ENCODE results near the gene BTBD16. TPM values are rescaled to one million over a fixed set of nuclear protein-coding genes. Genes with fewer than 3 reads are reported as not detected.

BTBD16 gene
- total RNA-seq, 2 experiments from 2014 or later: not detected

DNA sequence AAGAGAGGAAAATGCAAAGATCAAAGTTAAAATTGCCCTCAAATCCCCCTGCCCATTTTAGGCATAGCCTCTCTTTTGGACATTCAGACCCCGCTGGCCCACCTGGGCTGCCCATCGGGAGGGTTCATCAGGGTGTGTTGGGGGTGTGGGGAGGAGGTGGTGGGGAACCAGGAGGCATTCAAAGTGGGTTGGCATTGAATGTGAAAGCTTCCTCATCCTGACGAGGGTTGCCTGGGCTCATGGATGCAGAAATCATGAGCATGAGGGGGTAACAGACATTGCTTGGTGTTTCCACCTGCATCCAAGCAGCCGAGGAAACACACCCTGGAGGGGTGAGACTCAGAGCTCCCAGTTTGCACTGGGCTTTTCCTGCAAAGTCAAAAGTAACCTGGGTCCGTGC lies 20.6 kb downstream of the BTBD16 start:
- H3K36me3 Mint-ChIP-seq (ENCODE audit: low read depth): no peaks in the 10 kb centered on the region
- intact Hi-C loops (cut with micrococcal nuclease): no loop called here

DNA sequence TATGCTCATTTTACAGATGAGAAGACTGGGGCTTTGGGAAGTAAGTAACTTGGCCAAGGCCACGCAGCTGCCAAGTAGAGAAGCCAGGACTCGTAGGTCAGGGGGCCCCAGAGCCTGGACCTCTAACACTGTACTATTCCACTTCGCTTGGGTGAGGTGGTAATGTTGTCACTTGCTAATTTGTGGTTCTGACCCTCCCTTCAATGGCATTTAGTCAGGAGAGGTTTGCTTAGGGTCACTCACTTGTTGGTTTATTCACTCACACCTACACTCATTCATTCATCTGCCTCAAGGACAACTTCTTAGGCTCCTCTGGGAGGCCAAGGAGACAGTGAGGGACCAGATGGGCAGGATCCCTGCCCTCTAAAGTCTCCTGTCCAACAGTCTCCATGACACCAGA lies 21.3 kb downstream of the BTBD16 start:
- ATAC-seq (no peak), DNase-seq (no peak)
- TF ChIP-seq, protein P1, sequence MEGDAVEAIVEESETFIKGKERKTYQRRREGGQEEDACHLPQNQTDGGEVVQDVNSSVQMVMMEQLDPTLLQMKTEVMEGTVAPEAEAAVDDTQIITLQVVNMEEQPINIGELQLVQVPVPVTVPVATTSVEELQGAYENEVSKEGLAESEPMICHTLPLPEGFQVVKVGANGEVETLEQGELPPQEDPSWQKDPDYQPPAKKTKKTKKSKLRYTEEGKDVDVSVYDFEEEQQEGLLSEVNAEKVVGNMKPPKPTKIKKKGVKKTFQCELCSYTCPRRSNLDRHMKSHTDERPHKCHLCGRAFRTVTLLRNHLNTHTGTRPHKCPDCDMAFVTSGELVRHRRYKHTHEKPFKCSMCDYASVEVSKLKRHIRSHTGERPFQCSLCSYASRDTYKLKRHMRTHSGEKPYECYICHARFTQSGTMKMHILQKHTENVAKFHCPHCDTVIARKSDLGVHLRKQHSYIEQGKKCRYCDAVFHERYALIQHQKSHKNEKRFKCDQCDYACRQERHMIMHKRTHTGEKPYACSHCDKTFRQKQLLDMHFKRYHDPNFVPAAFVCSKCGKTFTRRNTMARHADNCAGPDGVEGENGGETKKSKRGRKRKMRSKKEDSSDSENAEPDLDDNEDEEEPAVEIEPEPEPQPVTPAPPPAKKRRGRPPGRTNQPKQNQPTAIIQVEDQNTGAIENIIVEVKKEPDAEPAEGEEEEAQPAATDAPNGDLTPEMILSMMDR (IDR thresholded peaks at IDR 0.05): no peak
- intact Hi-C loops (cut with micrococcal nuclease): no loop called here
- H3K9me3 Mint-ChIP-seq: no peaks in the 10 kb centered on the region
- H3K4me3 Mint-ChIP-seq: no peak overlapping the region
- peaks cover 6% of the 10 kb centered on the region for H3K4me1 Mint-ChIP-seq (ENCODE audit: low read depth)
- CTCF ChIA-PET: interaction anchor here (0.6 to 0.8 kb wide), 2 partner anchors 143 to 1302 kb away, joined by 3 read pairs; no protein-coding TSS in a partner anchor
- peaks cover 2% of the 10 kb centered on the region for H3K27me3 Mint-ChIP-seq
- POLR2A ChIA-PET: no interaction called here
- no peaks in the 10 kb centered on the region for H3K36me3 Mint-ChIP-seq (ENCODE audit: low read depth)
- H3K27ac Mint-ChIP-seq: no peak overlapping the region

More for the DNA sequence above, 20.6 kb downstream of the BTBD16 start:
- Mint-ChIP-seq H3K4me3 (no peak overlapping the region), H3K27me3 (peaks cover 1% of the 10 kb centered on the region), H3K27ac (no peak overlapping the region), H3K9me3 (no peaks in the 10 kb centered on the region), H3K4me1 (ENCODE audit: low read depth) (peaks cover 6% of the 10 kb centered on the region)
- DNase-seq (no peak), ATAC-seq (no peak)
- POLR2A ChIA-PET: no interaction called here
- TF ChIP-seq, protein P1 (IDR thresholded peaks at IDR 0.05): no peak
- CTCF ChIA-PET: no interaction called here

DNA sequence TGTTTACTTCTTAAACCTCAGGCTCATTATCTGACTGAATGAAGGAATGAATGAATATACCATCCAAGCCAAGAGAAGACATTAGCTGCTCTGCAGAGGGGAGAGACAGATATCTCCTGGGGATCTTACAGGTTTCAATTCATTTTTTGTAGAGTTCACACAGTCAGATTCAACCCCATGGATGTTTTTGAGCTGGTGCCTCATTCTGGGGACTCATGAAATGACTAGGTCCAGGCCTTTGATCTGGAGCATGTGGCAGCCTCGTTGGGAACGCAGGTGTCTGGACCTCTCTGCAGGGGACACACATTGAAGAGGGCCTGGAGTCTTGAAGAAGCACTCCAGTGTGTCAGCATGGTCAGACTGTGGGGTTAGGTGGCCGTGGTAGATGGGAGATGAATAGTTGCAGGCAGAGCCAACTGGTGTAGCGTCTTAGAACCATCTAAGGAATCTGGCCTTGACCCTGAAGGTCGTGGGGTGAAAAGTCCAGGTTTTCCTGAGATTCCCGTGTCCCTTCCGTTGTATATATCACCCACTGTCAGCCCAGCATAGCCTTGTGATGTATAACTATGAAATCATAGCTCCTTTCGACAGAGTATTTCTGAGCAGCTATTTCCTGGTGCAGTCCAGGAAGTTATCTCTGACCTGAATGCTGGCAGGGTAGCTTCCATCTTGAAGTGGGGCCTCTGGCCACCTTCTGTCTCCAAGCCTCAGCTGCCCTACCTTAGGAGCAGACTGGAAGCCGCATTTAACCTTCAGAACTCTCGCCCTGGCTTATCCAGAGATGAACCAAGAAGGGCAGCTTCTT lies 22.3 kb downstream of the BTBD16 start:
- CTCF ChIA-PET: interaction anchor here (0.6 to 1.9 kb wide), 5 partner anchors 25 to 1303 kb away, joined by 3 to 6 read pairs (median 3); no protein-coding TSS in a partner anchor
- Mint-ChIP-seq H3K27ac (no peak overlapping the region), H3K4me1 (ENCODE audit: low read depth) (peaks cover 6% of the 10 kb centered on the region), H3K9me3 (no peaks in the 10 kb centered on the region), H3K4me3 (no peak overlapping the region), H3K36me3 (ENCODE audit: low read depth) (no peaks in the 10 kb centered on the region), H3K27me3 (peaks cover 2% of the 10 kb centered on the region)
- intact Hi-C loops (cut with micrococcal nuclease): no loop called here
- DNase-seq (peak; percentile 5), ATAC-seq (no peak)
- POLR2A ChIA-PET: no interaction called here
- TF ChIP-seq, protein P1 (IDR thresholded peaks at IDR 0.05): no peak

DNA sequence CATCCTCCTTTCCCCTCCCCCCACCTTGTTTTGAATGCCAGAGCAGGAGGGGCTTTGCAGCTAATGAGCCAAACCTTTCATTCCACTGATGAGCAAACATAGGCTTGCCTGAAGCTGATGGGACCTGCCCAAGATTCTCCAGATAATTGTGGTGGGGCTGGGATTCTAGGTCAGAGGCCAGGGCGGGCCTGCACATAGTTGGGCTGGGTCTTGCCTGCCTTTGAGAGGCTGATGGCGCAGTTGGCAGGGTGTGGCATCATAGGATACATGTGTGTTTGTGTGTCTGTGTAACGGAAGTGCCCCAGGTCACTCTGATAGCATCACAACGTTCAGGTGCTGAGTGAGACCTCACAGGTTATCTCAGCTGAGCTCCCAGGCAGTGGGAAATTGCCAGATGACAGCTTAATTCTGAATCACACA lies 22.9 kb downstream of the BTBD16 start:
- intact Hi-C loops (cut with micrococcal nuclease): no loop called here
- ATAC-seq (no peak), DNase-seq (no peak)
- TF ChIP-seq, protein P1 (IDR thresholded peaks at IDR 0.05): no peak
- Mint-ChIP-seq H3K36me3 (ENCODE audit: low read depth) (no peaks in the 10 kb centered on the region), H3K9me3 (no peaks in the 10 kb centered on the region), H3K27ac (no peak overlapping the region), H3K4me3 (no peak overlapping the region), H3K4me1 (ENCODE audit: low read depth) (peaks cover 6% of the 10 kb centered on the region), H3K27me3 (peaks cover 2% of the 10 kb centered on the region)
- ChIA-PET CTCF (interaction anchor here (0.9 to 1.9 kb wide), 3 partner anchors 26 to 141 kb away, joined by 3 to 6 read pairs (median 3); no protein-coding TSS in a partner anchor), POLR2A (no interaction called here)

All from activated CD8-positive, alpha-beta T cell treated with anti-CD3 and anti-CD28 coated beads for 36 hours (primary cell).